ENCODE results near the gene STAT6.

STAT6 gene

GRCh38 chr12:57099766-57100165, 11.4 kb downstream of the STAT6 start:
- DNase-seq = no peak

- no peak for DNase-seq
Observed at GRCh38 chr12:57099047-57099714, 12.0 kb downstream of the STAT6 start.

DNA sequence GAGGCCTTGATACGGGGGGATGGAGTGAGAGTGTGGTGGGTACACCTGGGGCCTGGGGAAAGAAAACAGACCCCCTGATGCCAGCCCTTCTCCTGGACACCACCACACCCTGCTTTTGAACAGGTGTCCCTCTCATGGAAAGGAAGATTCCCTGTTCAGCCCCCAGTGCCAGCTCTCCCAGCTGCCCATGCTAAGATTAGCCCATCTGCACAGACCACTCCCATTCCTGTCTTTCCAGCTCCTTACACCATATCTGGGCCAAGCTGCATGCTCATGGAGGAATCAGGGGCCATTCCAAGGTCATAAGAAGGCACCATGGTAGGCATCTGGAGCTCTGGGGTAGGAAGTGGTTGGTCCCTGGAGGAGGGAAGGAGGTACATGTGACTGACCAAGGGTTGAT, 12.6 kb downstream of the STAT6 start:
- DNase-seq = no peak

DNA sequence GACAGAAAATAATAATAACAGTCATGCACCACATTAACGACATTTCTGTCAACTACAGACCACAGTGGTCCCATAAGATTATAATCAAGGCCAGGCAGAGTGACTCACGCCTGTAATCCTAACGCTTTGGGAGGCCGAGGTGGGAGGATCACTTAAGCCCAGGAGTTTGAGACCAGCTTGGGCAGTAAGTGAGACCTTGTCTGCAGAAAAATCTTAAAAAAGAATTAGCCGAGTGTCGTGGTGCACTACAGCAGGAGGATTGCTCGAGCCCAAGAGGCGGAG, 13.7 kb downstream of the STAT6 start:
- no peak for DNase-seq

- no peak for DNase-seq
Observed at GRCh38 chr12:57096748-57097553, 14.2 kb downstream of the STAT6 start.

- peak; percentile 59 for DNase-seq
Observed at GRCh38 chr12:57096099-57096572, 15.0 kb downstream of the STAT6 start.

GRCh38 chr12:57095440-57095839, 15.7 kb downstream of the STAT6 start:
- DNase-seq = no peak

DNA sequence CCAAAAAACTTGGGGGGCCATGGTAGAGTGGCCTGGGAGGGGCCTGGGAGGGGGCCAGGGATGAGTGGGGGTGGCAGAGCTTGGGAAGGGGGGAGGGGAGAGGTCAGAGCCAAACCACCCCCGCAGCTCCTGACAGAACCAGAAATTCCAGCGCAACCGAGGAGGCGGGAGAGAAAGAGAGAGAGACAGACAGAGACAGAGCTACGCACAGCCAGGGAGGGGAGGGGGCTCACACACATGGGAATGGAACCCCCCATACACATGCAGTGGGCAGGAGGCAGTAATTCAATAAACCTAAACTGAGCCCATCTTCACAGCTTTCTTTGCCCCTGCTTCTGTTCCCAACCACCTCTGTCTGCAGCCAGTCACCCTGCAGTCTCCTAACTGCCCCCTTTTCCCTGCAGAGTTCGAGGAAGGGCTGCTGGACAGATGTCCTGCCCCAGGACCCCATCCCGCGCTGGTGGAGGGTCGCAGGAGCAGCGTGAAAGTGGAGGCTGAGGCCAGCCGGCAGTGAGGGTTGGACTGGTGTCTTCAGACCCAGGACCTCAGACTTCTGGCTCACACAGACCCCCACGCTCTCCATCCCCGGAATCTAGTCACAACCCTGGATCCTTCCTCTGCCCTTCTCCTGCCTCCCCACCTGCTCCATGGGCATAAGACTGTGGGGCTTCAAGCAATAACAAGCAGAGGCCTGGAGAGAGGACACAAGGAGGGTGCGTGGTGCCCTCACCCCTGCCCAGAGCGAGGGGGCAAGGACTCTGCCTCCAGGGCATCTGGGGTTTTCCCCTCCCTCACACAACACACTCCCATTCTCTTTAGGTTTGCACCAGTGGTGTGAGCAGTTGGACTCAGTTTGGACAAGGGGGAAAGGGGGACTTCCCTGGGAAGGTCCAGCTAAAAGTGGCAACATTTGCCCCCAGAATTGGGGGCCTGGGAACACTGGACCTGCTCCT, 16.7 kb downstream of the STAT6 start:
- DNase-seq = no peak

DNA sequence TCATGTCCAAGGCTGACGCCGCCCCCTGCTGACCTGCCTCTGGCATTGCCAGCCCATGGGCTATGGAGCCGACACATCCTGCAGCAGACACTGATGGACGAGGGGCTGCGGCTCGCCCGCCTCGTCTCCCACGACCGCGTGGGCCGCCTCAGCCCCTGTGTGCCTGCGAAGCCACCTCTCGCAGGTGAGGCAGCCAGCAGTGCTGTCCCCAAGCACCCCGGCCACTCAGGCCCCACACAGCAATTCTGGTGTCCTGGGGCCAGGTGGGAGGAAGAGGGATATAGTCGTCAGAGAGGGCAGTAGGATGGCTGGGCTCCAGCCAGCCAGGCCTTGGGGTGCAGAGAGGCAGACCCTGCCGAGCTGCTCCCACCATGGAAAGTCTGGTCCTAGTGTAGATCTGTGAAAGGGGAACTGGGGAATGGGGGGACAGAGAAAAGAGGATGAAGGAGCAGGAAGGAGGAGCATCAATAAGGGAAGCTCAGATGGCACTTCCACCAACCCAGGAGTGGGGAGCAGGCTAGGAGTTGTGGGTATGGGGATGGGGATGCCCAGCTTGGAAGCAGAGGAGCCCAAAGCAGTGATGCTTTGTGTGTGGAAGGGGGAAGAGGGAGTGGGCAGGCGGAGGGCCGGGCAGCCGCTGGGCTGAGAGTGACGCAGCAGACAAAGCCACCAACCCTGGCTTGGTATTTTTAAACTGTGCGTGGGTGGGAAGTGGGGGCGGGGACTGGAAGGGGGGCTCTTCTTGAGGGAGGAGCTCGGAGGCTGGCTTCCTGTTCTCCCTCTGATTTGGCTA, 17.6 kb downstream of the STAT6 start:
- no peak for DNase-seq

- no peak for DNase-seq
Observed at GRCh38 chr12:57092876-57093414, 18.2 kb downstream of the STAT6 start.

GRCh38 chr12:57092529-57092862, 18.7 kb downstream of the STAT6 start:
- DNase-seq = no peak

- no peak for DNase-seq
Observed at GRCh38 chr12:57091638-57092528, 19.3 kb downstream of the STAT6 start.

DNA sequence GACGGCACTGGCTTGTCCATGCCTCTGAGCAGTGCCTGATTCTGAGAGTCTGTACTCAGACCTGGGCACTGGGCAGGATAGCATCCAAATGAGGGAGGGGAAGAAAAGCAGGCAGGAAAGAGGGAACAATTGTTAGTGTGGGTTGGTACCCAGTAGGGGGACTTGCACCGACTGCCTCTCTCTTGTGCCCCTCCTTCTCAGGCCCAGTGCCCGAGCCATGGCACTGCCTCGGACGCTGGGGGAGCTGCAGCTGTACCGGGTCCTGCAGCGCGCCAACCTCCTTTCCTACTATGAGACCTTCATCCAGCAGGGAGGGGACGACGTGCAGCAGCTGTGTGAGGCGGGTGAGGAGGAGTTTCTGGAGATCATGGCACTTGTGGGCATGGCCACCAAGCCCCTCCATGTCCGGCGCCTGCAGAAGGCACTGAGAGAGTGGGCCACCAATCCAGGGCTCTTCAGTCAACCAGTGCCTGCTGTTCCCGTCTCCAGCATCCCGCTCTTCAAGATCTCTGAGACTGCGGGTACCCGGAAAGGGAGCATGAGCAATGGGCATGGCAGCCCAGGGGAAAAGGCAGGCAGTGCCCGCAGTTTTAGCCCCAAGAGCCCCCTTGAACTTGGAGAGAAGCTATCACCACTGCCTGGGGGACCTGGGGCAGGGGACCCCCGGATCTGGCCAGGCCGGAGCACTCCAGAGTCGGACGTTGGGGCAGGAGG, 20.1 kb downstream of the STAT6 start:
- no peak for DNase-seq

- no peak for DNase-seq
Observed at GRCh38 chr12:57090490-57090889, 20.7 kb downstream of the STAT6 start.

DNA sequence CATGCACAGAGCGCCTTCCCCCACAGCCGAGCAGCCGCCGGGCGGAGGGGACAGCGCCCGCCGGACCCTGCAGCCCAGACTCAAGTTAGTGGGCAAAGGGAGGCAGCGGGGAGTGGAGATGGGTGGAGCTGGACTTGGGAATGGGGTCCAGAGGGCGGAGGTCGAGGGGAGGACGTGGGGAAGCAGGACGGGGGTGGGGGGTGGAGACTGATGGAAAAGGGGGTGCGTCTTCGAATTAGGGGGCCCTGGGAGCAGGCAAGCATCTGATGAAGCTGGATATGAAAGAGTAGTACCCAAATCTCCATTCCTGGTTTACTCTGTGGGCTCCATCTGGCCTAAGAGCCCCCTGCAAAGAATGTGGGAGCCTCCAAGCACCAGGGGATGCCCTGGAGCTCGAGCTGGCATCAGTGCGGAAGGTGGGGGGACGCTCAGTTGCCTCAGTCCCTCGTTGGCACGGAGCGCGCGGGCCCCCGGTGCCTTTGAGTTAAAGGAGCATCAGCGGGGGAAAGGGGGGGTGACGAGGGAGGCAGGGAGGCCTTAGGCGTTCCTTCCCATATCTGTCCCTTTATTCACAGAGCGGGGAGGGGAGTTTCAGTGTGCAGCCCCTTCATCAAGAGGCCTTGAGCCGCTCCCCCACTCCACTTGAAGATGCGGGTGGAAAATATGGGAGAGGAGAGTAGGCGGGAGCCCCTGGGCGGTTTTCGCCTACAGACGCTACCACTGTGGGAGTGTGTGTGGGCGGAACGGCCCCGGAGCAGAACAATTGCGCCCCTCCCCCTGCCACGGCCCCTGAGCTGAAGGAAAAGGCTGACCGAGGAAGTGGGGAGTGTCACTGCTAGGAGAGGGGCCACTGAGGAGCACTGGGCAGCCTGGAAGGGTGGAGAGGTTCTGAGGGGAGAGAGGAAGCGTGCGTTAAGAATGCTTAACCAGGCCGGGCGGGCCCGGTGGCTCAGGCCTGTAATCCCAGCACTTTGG, 21.6 kb downstream of the STAT6 start:
- no peak for DNase-seq

DNA sequence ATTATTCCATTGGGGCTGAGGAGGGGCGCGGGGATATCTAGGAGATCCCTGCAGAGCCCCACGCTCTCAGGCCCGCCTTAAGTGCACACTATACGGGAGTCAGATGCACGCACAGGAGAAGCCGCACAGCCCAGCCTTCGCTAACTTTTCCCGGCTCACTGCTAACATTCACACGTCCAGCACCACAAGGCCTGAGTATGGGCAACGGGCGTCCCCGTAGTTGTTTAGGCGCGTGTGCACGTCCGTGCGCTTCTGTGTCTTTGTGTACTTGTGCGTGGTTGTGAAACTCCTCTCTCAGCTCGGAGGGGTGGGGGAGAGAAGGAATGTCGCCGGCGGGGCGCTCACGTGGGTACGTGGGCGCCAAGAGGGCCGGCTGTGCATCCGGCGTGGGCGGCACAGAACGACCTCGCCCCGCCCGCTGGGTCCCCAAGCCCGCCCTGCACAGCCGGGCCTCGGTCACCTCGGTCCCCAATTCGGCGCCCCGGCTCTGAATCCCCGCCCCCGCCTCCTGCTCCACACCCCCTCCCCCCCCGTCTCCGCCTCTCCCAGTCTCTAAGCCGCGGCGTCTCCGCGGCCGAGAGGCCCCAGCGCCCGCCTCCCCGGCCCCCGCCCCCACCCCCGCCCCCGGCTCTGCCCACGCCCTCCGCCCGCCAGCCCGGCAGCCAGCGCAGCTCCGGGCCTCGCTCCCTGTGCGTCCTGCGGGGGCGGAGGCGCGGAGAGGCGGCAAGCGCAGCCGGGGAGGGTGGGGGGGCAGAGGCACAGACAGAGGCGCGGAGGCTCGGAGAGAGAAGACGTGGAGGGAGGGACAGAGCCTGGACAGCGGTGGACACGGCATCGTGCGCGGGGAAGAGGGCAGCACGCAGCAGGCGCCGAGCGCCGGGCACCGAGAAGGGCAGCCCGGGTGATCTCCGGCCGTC, 22.6 kb downstream of the STAT6 start, which contains the start of gene NAB2:
Gene NAB2 (plus strand): TSS at position 761 of the 917 bp plus-strand sequence. CDS start 158 bp downstream, outside the sequence.
- DNase-seq = peak; percentile 93

GRCh38 chr12:57087691-57088353, 23.3 kb downstream of the STAT6 start:
- peak; percentile 87 for DNase-seq

Data from NCI-H1436 (cell line).